Osteoblast (primary cell): Measurements from ENCODE around the gene BHLHE23. TPM values are rescaled to one million over a fixed set of nuclear protein-coding genes. Genes with fewer than 3 reads are reported as not detected.

Source experiments
- DNase-seq: peaks from one replicate; pipeline ENCODE4 v3.0.0; 2011; ENCODE audit warnings: low spot score, mixed read lengths; ENCODE audit not compliant: insufficient read length; ENCODE audit errors: missing footprints
- H2AFZ ChIP-seq: 2 replicates; pipeline ENCODE4 v1.6.0; 2011; ENCODE audit warnings: mild to moderate bottlenecking, low read length
- H3K27ac ChIP-seq: 2 replicates; pipeline ENCODE4 v1.5.1; 2011; ENCODE audit warnings: mild to moderate bottlenecking, low read depth, low read length, moderate library complexity
- H3K27me3 ChIP-seq: 2 replicates; pipeline ENCODE4 v1.6.0; 2012; ENCODE audit warnings: mild to moderate bottlenecking, control low read depth, inconsistent platforms, low read length, moderate library complexity; ENCODE audit not compliant: insufficient read depth
- H3K36me3 ChIP-seq: 2 replicates; pipeline ENCODE4 v1.5.1; 2011; ENCODE audit warnings: mild to moderate bottlenecking, low read length, control low read depth, moderate library complexity; ENCODE audit not compliant: insufficient read depth
- H3K4me1 ChIP-seq: 2 replicates; pipeline ENCODE4 v1.5.1; 2011; ENCODE audit warnings: mild to moderate bottlenecking, low read length, control low read depth, moderate library complexity; ENCODE audit not compliant: insufficient read depth
- H3K4me2 ChIP-seq: 2 replicates; pipeline ENCODE4 v1.6.0; 2011; ENCODE audit warnings: mild to moderate bottlenecking, low read length; ENCODE audit not compliant: insufficient read depth
- H3K4me3 ChIP-seq: fragments of 200-600 bp; sonication (generic); 3 replicates; pipeline ENCODE4 v1.5.1; 2012; ENCODE audit warnings: mild to moderate bottlenecking, low read length, inconsistent platforms; ENCODE audit not compliant: insufficient read depth
- H3K79me2 ChIP-seq: 2 replicates; pipeline ENCODE4 v1.6.0; 2012; ENCODE audit warnings: mild to moderate bottlenecking, low read length, control low read depth, inconsistent platforms; ENCODE audit not compliant: insufficient read depth
- H3K9me3 ChIP-seq: 2 replicates; pipeline ENCODE4 v1.5.1; 2011; ENCODE audit warnings: low read depth, low read length, control low read depth
- H4K20me1 ChIP-seq: 2 replicates; pipeline ENCODE4 v1.6.0; 2012; ENCODE audit warnings: mild to moderate bottlenecking, low read length, control low read depth; ENCODE audit not compliant: insufficient read depth
- total RNA-seq: library from RNA; depleted of rRNA; stranded (reverse); fragments of >200 nt; gene quantifications from 2 replicates; pipeline ENCODE4 v1.2.3, GENCODE V29; 2012
- TF ChIP-seq, protein P1 (sequence below): IDR thresholded peaks from 2 replicates; pipeline ENCODE4 v1.5.1; 2011; ENCODE audit warnings: mild to moderate bottlenecking, low read depth, low read length, moderate library complexity; ENCODE audit errors: extremely low read depth

Gene BHLHE23
- total RNA-seq, 1 donor = not detected

- Histone ChIP-seq H3K4me1 (no peaks in the 10 kb centered on the region), H3K4me3 (no peak overlapping the region), H3K4me2 (no peak overlapping the region), H3K27me3 (peaks cover 92% of the 10 kb centered on the region), H3K79me2 (no peaks in the 10 kb centered on the region), H3K27ac (no peak overlapping the region), H4K20me1 (no peaks in the 10 kb centered on the region), H3K9me3 (peaks cover 1% of the 10 kb centered on the region), H3K36me3 (no peaks in the 10 kb centered on the region), H2AFZ (no peak overlapping the region)
- TF ChIP-seq, protein P1, sequence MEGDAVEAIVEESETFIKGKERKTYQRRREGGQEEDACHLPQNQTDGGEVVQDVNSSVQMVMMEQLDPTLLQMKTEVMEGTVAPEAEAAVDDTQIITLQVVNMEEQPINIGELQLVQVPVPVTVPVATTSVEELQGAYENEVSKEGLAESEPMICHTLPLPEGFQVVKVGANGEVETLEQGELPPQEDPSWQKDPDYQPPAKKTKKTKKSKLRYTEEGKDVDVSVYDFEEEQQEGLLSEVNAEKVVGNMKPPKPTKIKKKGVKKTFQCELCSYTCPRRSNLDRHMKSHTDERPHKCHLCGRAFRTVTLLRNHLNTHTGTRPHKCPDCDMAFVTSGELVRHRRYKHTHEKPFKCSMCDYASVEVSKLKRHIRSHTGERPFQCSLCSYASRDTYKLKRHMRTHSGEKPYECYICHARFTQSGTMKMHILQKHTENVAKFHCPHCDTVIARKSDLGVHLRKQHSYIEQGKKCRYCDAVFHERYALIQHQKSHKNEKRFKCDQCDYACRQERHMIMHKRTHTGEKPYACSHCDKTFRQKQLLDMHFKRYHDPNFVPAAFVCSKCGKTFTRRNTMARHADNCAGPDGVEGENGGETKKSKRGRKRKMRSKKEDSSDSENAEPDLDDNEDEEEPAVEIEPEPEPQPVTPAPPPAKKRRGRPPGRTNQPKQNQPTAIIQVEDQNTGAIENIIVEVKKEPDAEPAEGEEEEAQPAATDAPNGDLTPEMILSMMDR = no peak
- no peak for DNase-seq
Measured at GRCh38 chr20:63007646-63008488, 1.1 kb upstream of the BHLHE23 start.

GRCh38 chr20:63007360-63007645 lies 539 bp upstream of the BHLHE23 start:
- no peak overlapping the region for H3K4me3 ChIP-seq
- no peak overlapping the region for H2AFZ ChIP-seq
- no peaks in the 10 kb centered on the region for H3K4me1 ChIP-seq
- no peaks in the 10 kb centered on the region for H3K9me3 ChIP-seq
- no peak overlapping the region for H3K4me2 ChIP-seq
- TF ChIP-seq, protein P1 = no peak
- peaks cover 92% of the 10 kb centered on the region for H3K27me3 ChIP-seq
- H3K79me2 ChIP-seq = no peaks in the 10 kb centered on the region
- no peak overlapping the region for H3K27ac ChIP-seq
- no peaks in the 10 kb centered on the region for H4K20me1 ChIP-seq
- no peak for DNase-seq
- H3K36me3 ChIP-seq = no peaks in the 10 kb centered on the region

DNA sequence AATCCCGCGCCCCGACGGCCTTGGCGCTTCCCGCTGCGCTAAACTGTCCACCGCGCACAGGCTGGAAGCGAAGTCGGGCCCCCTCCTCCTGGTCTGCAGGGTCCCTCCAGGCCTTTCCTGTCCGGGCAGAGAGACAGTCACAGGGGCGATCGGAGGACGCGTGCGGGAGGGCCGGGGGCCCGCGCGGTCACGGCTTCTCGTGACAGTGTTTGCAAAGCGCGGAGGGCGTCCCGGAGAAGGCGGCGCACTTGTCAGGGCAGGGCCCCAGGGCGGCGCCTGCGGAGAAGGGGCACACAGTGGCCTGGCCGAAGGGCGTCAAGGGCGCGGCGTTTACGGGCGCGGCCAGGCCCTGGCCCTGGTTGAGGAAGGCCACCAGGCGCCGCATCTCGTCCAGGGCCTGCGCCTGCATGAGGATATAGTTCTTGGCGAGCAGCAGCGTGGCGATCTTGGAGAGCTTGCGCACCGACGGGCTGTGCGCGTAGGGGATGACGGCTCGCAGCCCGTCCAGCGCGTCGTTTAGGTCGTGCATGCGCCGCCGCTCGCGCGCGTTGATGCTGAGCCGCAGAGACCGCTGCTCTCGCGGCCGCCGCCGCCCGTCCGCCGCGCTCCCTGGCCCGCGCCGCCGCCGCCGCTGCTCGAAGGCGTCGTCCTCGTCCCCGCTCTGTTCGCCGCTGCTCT lies 763 bp downstream of the BHLHE23 start:
- no peaks in the 10 kb centered on the region for H4K20me1 ChIP-seq
- no peaks in the 10 kb centered on the region for H3K36me3 ChIP-seq
- no peaks in the 10 kb centered on the region for H3K9me3 ChIP-seq
- no peak for DNase-seq
- H3K4me1 ChIP-seq = no peaks in the 10 kb centered on the region
- H2AFZ ChIP-seq = no peak overlapping the region
- no peak overlapping the region for H3K4me3 ChIP-seq
- no peak overlapping the region for H3K27ac ChIP-seq
- H3K27me3 ChIP-seq = peaks cover 85% of the 10 kb centered on the region
- no peaks in the 10 kb centered on the region for H3K79me2 ChIP-seq
- TF ChIP-seq, protein P1 = no peak
- no peak overlapping the region for H3K4me2 ChIP-seq

- no peaks in the 10 kb centered on the region for H3K36me3 ChIP-seq
- no peak overlapping the region for H3K4me3 ChIP-seq
- H2AFZ ChIP-seq = no peak overlapping the region
- DNase-seq = no peak
- no peaks in the 10 kb centered on the region for H4K20me1 ChIP-seq
- H3K4me2 ChIP-seq = no peak overlapping the region
- H3K4me1 ChIP-seq = no peaks in the 10 kb centered on the region
- H3K27me3 ChIP-seq = peaks cover 86% of the 10 kb centered on the region
- no peak overlapping the region for H3K27ac ChIP-seq
- TF ChIP-seq, protein P1 = no peak
- H3K9me3 ChIP-seq = no peaks in the 10 kb centered on the region
- H3K79me2 ChIP-seq = no peaks in the 10 kb centered on the region
Measured at GRCh38 chr20:63005365-63005861, 1.4 kb downstream of the BHLHE23 start.
